Neural progenitor cell (in vitro differentiated cells): ENCODE data around the gene HYLS1. TPM values are rescaled to one million over a fixed set of nuclear protein-coding genes. Genes with fewer than 3 reads are reported as not detected.

ENCODE experiments used
- DNase-seq: peaks from one replicate; pipeline ENCODE4 v3.0.0-alpha.2; 2016; ENCODE audit warnings: low spot score
- H2AFZ ChIP-seq: fragments of 200-600 bp; sonication (generic); replicated peaks from 2 replicates; pipeline ENCODE4 v1.6.1; 2016; ENCODE audit warnings: antibody characterized with exemption
- H3F3A ChIP-seq: fragments of 200-600 bp; sonication (generic); 2 replicates; pipeline ENCODE4 v1.6.1; 2016; ENCODE audit warnings: antibody characterized with exemption, low read depth
- H3K27ac ChIP-seq: fragments of 200-600 bp; sonication (generic); 2 replicates; pipeline ENCODE4 v1.5.1; 2016; ENCODE audit warnings: mild to moderate bottlenecking
- H3K27me3 ChIP-seq: fragments of 200-600 bp; sonication (generic); 2 replicates; pipeline ENCODE4 v1.6.1; 2016; ENCODE audit warnings: mild to moderate bottlenecking, moderate library complexity
- H3K36me3 ChIP-seq: fragments of 200-600 bp; sonication (generic); 2 replicates; pipeline ENCODE4 v1.5.1; 2016
- H3K4me1 ChIP-seq: fragments of 200-600 bp; sonication (generic); 2 replicates; pipeline ENCODE4 v1.6.1; 2016; ENCODE audit warnings: mixed run types
- H3K4me2 ChIP-seq: fragments of 200-600 bp; sonication (generic); 2 replicates; pipeline ENCODE4 v1.6.1; 2016
- H3K4me3 ChIP-seq: fragments of 200-600 bp; sonication (generic); 2 replicates; pipeline ENCODE4 v1.5.1; 2016
- H3K79me2 ChIP-seq: fragments of 200-600 bp; sonication (generic); 2 replicates; pipeline ENCODE4 v1.6.1; 2016; ENCODE audit warnings: low read depth
- H3K9ac ChIP-seq: fragments of 200-600 bp; sonication (generic); 2 replicates; pipeline ENCODE4 v1.6.1; 2016
- H3K9me3 ChIP-seq: fragments of 200-600 bp; sonication (generic); 2 replicates; pipeline ENCODE4 v1.5.1; 2016; ENCODE audit warnings: low read depth
- H4K20me1 ChIP-seq: fragments of 200-600 bp; sonication (generic); 2 replicates; pipeline ENCODE4 v1.6.1; 2016; ENCODE audit warnings: low read depth
- H3K27ac Mint-ChIP-seq: 3 replicates; pipeline ENCODE4 v1.8.0; 2021; ENCODE audit warnings: mixed read lengths
- H3K27me3 Mint-ChIP-seq: 2 replicates; pipeline ENCODE4 v1.8.0; 2022; ENCODE audit warnings: low read depth, mild to moderate bottlenecking, inconsistent platforms, moderate library complexity, mixed read lengths; ENCODE audit not compliant: insufficient read depth
- H3K36me3 Mint-ChIP-seq: 3 replicates; pipeline ENCODE4 v1.8.0; 2021; ENCODE audit warnings: mixed read lengths
- H3K4me1 Mint-ChIP-seq: 3 replicates; pipeline ENCODE4 v1.8.0; 2021; ENCODE audit warnings: mixed read lengths
- H3K4me3 Mint-ChIP-seq: 3 replicates; pipeline ENCODE4 v1.8.0; 2021; ENCODE audit warnings: mild to moderate bottlenecking, moderate library complexity, mixed read lengths
- H3K9me3 Mint-ChIP-seq: 3 replicates; pipeline ENCODE4 v1.8.0; 2020; ENCODE audit warnings: mixed read lengths
- CTCF ChIP-seq: fragments of 200-600 bp; sonication (generic); IDR thresholded peaks from 2 replicates; pipeline ENCODE4 v1.5.1; 2017; ENCODE audit warnings: antibody characterized with exemption, mild to moderate bottlenecking
- EZH2 ChIP-seq: fragments of 200-600 bp; sonication (generic); IDR thresholded peaks from 2 replicates; pipeline ENCODE4 v1.6.1; 2017; ENCODE audit warnings: antibody characterized with exemption, mild to moderate bottlenecking, moderate library complexity
- EZH2phosphoT487 ChIP-seq: fragments of 200-600 bp; sonication (generic); IDR thresholded peaks from 2 replicates; pipeline ENCODE4 v1.6.1; 2017; ENCODE audit warnings: antibody characterized with exemption
- total RNA-seq: library from RNA; depleted of rRNA; stranded (reverse); fragments of >200 nt; gene quantifications from 2 replicates; pipeline ENCODE4 v1.2.3, GENCODE V29; 2015; ENCODE audit warnings: low replicate concordance

HYLS1 gene
- total RNA-seq, 1 donor from 2014 or later = 8.9 TPM

- TF ChIP-seq CTCF = peak; percentile 87
- TF ChIP-seq EZH2 = no peak
- peak; percentile 85 for DNase-seq
- Mint-ChIP-seq H3K9me3 (no peaks in the 10 kb centered on the region), H3K4me1 (peaks cover 15% of the 10 kb centered on the region), H3K4me3 (no peak overlapping the region), H3K36me3 (no peaks in the 10 kb centered on the region), H3K27ac (no peak overlapping the region), H3K27me3 (no peaks in the 10 kb centered on the region)
- H3K79me2 ChIP-seq = no peaks in the 10 kb centered on the region
- peaks cover 8% of the 10 kb centered on the region for H3K4me1 ChIP-seq
- H3K9me3 ChIP-seq = no peaks in the 10 kb centered on the region
- H3K4me3 ChIP-seq = no peak overlapping the region
- no peaks in the 10 kb centered on the region for H3K36me3 ChIP-seq
- no peak overlapping the region for H3K27ac ChIP-seq
- H3K27me3 ChIP-seq = no peaks in the 10 kb centered on the region
- no peak overlapping the region for H3K9ac ChIP-seq
- no peaks in the 10 kb centered on the region for H3F3A ChIP-seq
- no peaks in the 10 kb centered on the region for H4K20me1 ChIP-seq
- no peak overlapping the region for H2AFZ ChIP-seq
- no peak overlapping the region for H3K4me2 ChIP-seq
These were observed 35.6 kb downstream of the HYLS1 start for GRCh38 chr11:125923012-125923579.

DNA sequence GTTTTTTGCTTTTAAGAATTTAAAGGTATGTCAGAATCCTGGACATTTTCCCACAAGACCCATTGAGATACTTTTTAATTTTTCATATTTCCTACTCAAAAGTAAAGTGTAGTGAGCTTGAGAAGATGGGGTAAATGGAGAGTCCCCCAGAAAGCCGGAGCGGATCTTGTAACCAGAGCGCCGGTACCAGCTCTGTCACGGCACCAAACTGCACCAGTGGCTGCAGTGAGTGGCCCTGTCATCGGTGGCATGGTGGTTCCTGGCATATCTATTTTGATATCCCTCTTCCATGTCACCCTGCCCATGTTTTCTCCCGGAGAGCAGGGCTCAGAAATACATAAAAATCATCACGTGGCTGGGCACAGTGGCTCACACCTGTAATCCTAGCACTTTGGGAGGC is 36.2 kb downstream of the HYLS1 start:
- no peak overlapping the region for H3K27ac ChIP-seq
- no peaks in the 10 kb centered on the region for H3K9me3 Mint-ChIP-seq
- H3K9me3 ChIP-seq = no peaks in the 10 kb centered on the region
- no peaks in the 10 kb centered on the region for H3K79me2 ChIP-seq
- H3K4me3 ChIP-seq = no peak overlapping the region
- H3K27ac Mint-ChIP-seq = no peak overlapping the region
- H2AFZ ChIP-seq = no peak overlapping the region
- peaks cover 8% of the 10 kb centered on the region for H3K4me1 ChIP-seq
- no peak overlapping the region for H3K9ac ChIP-seq
- no peak for DNase-seq
- H3K4me1 Mint-ChIP-seq = peaks cover 15% of the 10 kb centered on the region
- no peak overlapping the region for H3K4me3 Mint-ChIP-seq
- no peaks in the 10 kb centered on the region for H3F3A ChIP-seq
- no peaks in the 10 kb centered on the region for H3K27me3 ChIP-seq
- H3K36me3 Mint-ChIP-seq = no peaks in the 10 kb centered on the region
- no peaks in the 10 kb centered on the region for H3K36me3 ChIP-seq
- no peak for TF ChIP-seq CTCF
- H4K20me1 ChIP-seq = no peaks in the 10 kb centered on the region
- H3K4me2 ChIP-seq = no peak overlapping the region
- no peaks in the 10 kb centered on the region for H3K27me3 Mint-ChIP-seq

GRCh38 chr11:125924384-125925007 is 37.0 kb downstream of the HYLS1 start:
- Histone ChIP-seq H3K27ac (no peak overlapping the region), H3K9me3 (no peaks in the 10 kb centered on the region), H3K4me1 (peaks cover 8% of the 10 kb centered on the region), H2AFZ (no peak overlapping the region), H3K4me3 (no peak overlapping the region), H3K4me2 (no peak overlapping the region), H3F3A (no peaks in the 10 kb centered on the region), H3K27me3 (no peaks in the 10 kb centered on the region), H4K20me1 (no peaks in the 10 kb centered on the region), H3K9ac (no peak overlapping the region), H3K79me2 (no peaks in the 10 kb centered on the region), H3K36me3 (no peaks in the 10 kb centered on the region)
- Mint-ChIP-seq H3K36me3 (no peaks in the 10 kb centered on the region), H3K27me3 (no peaks in the 10 kb centered on the region), H3K9me3 (no peaks in the 10 kb centered on the region), H3K4me1 (peaks cover 15% of the 10 kb centered on the region), H3K4me3 (no peak overlapping the region), H3K27ac (no peak overlapping the region)
- DNase-seq = no peak
- no peak for TF ChIP-seq EZH2
- TF ChIP-seq CTCF = no peak
- no peak for TF ChIP-seq EZH2phosphoT487
